ENCODE data around the gene GUCY2D.

DNA sequence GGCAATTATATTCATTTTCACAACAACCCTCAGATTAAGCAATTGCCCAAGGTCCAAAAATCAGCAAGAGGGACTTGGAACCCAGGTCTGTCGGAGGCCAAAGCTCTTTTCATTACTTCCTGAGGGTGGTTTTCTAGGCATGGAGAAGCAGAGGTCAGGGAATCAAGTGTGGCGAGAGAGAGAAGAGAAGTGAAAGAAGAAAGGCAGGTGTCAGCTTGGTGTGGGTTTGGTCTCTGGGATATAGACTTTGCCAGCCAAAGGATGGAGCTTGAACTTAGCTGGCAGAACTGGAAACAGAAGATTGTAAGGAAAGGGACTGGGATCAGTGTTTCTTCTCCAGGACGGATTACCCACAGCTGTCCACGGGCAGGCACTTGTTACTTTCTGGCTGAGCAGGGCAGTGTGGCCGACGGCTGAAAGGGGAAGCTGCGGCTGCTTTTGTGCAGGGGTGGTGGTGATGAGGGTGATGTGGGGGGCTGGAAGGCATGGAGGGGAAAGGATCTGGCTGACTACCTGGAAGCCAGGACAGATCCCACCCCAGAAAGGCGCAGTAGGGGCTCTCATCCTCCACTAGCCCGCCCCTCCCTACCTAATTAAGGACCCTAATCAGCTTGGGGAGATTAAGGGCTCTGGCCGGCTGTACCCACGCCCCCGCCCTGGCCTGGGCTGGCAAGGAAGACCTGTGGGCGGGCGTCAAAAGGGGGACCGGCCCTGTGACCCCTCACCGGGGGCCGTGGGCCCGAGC, at the start of gene GUCY2D:
- TF ChIP-seq, protein P1, sequence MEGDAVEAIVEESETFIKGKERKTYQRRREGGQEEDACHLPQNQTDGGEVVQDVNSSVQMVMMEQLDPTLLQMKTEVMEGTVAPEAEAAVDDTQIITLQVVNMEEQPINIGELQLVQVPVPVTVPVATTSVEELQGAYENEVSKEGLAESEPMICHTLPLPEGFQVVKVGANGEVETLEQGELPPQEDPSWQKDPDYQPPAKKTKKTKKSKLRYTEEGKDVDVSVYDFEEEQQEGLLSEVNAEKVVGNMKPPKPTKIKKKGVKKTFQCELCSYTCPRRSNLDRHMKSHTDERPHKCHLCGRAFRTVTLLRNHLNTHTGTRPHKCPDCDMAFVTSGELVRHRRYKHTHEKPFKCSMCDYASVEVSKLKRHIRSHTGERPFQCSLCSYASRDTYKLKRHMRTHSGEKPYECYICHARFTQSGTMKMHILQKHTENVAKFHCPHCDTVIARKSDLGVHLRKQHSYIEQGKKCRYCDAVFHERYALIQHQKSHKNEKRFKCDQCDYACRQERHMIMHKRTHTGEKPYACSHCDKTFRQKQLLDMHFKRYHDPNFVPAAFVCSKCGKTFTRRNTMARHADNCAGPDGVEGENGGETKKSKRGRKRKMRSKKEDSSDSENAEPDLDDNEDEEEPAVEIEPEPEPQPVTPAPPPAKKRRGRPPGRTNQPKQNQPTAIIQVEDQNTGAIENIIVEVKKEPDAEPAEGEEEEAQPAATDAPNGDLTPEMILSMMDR (IDR thresholded peaks at IDR 0.05): no peak
- TF ChIP-seq POLR2A (IDR thresholded peaks at IDR 0.05): no peak
